ENCODE measurements around the gene SORCS2. TPM values are rescaled to one million over a fixed set of nuclear protein-coding genes. Genes with fewer than 3 reads are reported as not detected.

SORCS2 gene
- total and polyA plus RNA-seq, 2 of the 13 experiments (the other 11 are each of a cell fraction or from before 2014, with no cell fraction given): 0.82 to 1.0 TPM

DNA sequence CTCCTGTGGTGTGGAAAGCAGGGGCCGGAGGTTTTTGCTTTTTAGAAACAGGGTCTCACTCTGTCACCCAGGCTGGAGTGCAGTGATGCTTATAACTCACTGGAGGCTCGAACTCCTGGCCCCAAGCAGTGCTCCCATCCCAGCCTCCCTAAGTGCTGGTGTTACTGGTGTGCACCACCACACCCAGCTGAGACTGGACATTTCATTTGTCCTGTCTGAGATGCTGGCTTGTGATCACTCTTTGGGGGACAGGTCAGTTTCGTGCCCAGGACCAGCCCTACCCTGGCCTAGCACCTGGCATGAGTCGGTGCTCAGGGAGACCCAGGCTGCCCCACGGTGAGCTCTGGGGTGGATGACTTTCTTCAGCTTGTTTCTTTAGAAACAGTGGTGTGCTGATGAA, 231.1 kb downstream of the SORCS2 start:
- H4K20me1 ChIP-seq (ENCODE audit: insufficient read depth, low read length): no peaks in the 10 kb centered on the region
- ChIA-PET CTCF (ENCODE audit: low intra/inter-chr PET ratio, low total read pairs) (no interaction called here), POLR2A (no interaction called here)
- H3K4me1 ChIP-seq (ENCODE audit: insufficient read depth, low read length): peaks cover 9% of the 10 kb centered on the region
- in situ Hi-C loops (cut with HindIII; ENCODE audit: extremely low pct_ligation_motif_present, low pct_unique_long_range_greater_than_20kb): no loop called here
- H3K36me3 ChIP-seq (replicated peaks in 1 of 2; ENCODE audit: control insufficient read depth in 1 of 2, insufficient read depth in 2 of 2, low read length in 2 of 2): no peaks in the 10 kb centered on the region
- DNase-seq (ENCODE audit: low spot score) (no peak), FAIRE-seq (no peak), ATAC-seq (no peak)
- no peaks in the 10 kb centered on the region for H3K79me2 ChIP-seq (ENCODE audit: insufficient read depth, low read length)
- BruUV-seq (replicated peaks): no TSS peak
- WGBS (ENCODE audit: low lambda C conversion rate): 0% methylated on average over 1 of the region's 5 CpGs
- no peak overlapping the region for H3K27ac ChIP-seq (ENCODE audit: extremely low read length, insufficient read depth, low read length)
- H3K4me3 ChIP-seq (replicated peaks in 1 of 3; ENCODE audit: insufficient read depth in 1 of 3, low read depth in 2 of 3, low read length in 3 of 3): no peak overlapping the region
- H3K9ac ChIP-seq (ENCODE audit: insufficient read depth, low read depth, low read length): no peak overlapping the region
- no peaks in the 10 kb centered on the region for H3K9me3 ChIP-seq (ENCODE audit: low read length)
- peaks cover 11 to 33% of the 10 kb centered on the region in 2 experiments; a peak in 4 of 5 replicates for H3K27me3 ChIP-seq (ENCODE audit: control insufficient read depth in 1 of 2, insufficient read depth in 2 of 2, low read length in 2 of 2)
- H3K4me2 ChIP-seq (ENCODE audit: low read depth, low read length): no peak overlapping the region
- intact Hi-C loops (cut with micrococcal nuclease; ENCODE audit: unreplicated experiment): no loop called here
- no peak overlapping the region for H2AFZ ChIP-seq (ENCODE audit: low read length)
- TF ChIP-seq, protein P1, sequence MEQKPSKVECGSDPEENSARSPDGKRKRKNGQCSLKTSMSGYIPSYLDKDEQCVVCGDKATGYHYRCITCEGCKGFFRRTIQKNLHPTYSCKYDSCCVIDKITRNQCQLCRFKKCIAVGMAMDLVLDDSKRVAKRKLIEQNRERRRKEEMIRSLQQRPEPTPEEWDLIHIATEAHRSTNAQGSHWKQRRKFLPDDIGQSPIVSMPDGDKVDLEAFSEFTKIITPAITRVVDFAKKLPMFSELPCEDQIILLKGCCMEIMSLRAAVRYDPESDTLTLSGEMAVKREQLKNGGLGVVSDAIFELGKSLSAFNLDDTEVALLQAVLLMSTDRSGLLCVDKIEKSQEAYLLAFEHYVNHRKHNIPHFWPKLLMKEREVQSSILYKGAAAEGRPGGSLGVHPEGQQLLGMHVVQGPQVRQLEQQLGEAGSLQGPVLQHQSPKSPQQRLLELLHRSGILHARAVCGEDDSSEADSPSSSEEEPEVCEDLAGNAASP (CRISPR knock-in tag; IDR thresholded peaks at IDR 0.05; ENCODE audit: borderline replicate concordance): no peak
- no peak for TF ChIP-seq ZNF264 (CRISPR knock-in tag; IDR thresholded peaks at IDR 0.05)
- no peak for TF ChIP-seq YEATS2 (CRISPR knock-in tag; IDR thresholded peaks at IDR 0.05; ENCODE audit: borderline replicate concordance)
- no peak for TF ChIP-seq HOXD1 (CRISPR knock-in tag; IDR thresholded peaks at IDR 0.05)
- no peak for TF ChIP-seq ZNF530 (CRISPR knock-in tag; IDR thresholded peaks at IDR 0.05; ENCODE audit: low read depth)
- no peak for TF ChIP-seq SNAPC2 (CRISPR knock-in tag; IDR thresholded peaks at IDR 0.05)
- no peak for TF ChIP-seq EZH2 (conservative IDR thresholded peaks at IDR 0.05; ENCODE audit: low read depth, low read length)
- no peak for TF ChIP-seq RFX1 (IDR thresholded peaks at IDR 0.05)
- no peak for TF ChIP-seq ZNF878 (CRISPR knock-in tag; IDR thresholded peaks at IDR 0.05)
- TF ChIP-seq, protein P2, sequence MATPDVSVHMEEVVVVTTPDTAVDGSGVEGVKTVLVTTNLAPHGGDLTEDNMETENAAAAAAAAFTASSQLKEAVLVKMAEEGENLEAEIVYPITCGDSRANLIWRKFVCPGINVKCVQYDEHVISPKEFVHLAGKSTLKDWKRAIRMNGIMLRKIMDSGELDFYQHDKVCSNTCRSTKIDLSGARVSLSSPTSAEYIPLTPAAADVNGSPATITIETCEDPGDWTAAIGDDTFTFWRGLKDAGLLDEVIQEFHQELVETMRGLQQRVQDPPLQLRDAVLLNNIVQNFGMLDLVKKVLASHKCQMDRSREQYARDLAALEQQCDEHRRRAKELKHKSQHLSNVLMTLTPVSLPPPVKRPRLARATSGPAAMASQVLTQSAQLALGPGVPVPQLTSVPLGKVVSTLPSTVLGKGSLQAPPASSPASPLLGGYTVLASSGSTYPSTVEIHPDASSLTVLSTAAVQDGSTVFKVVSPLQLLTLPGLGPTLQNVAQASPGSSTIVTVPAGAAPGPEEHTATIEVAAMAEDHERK (CRISPR knock-in tag; IDR thresholded peaks at IDR 0.05; ENCODE audit: low read depth): no peak
- TF ChIP-seq HNF4A (CRISPR knock-in tag; IDR thresholded peaks at IDR 0.05): no peak
- TF ChIP-seq ZNF225 (CRISPR knock-in tag; IDR thresholded peaks at IDR 0.05): no peak
- no peak for TF ChIP-seq ZFYVE20 (CRISPR knock-in tag; IDR thresholded peaks at IDR 0.05; ENCODE audit: borderline replicate concordance, low read depth)
- no peak for TF ChIP-seq THAP11 (CRISPR knock-in tag; IDR thresholded peaks at IDR 0.05)
- no peak for TF ChIP-seq MXI1 (IDR thresholded peaks at IDR 0.05; ENCODE audit: borderline replicate concordance, low read depth, low read length)
- no peak for TF ChIP-seq ZBTB25 (CRISPR knock-in tag; IDR thresholded peaks at IDR 0.05)
- TF ChIP-seq ZNF646 (CRISPR knock-in tag; IDR thresholded peaks at IDR 0.05): no peak
